HG02970 (cell line): ENCODE results near the gene SHLD2.
"Not testable (repeated sequence)": the region's sequence is repeated elsewhere in the genome, so short reads cannot be mapped to it uniquely, and the experiment has no call there.

Experiments used
- ATAC-seq: cut with Tn5 transposase; IDR thresholded peaks from one replicate; pipeline ENCODE4 v1.9.1; 2021; ENCODE audit warnings: mild to moderate bottlenecking, moderate library complexity, moderate number of reproducible peaks; ENCODE audit not compliant: unreplicated experiment, low FRiP score

The SHLD2 gene

GRCh38 chr10:87094373-87095235, at the start of gene SHLD2, which contains the start of gene GLUD1:
SHLD2 (plus strand) TSS chr10:87095206; CDS start chr10:87151355, 56,149 bp downstream.
GLUD1 (minus strand) TSS chr10:87094843; CDS start chr10:87094769, 74 bp downstream.
- ATAC-seq, result peak; percentile 62

GRCh38 chr10:87045434-87045938, 49.5 kb upstream of the SHLD2 start:
- no peak for ATAC-seq

- ATAC-seq, result no peak
Observed at GRCh38 chr10:87053111-87053510, 41.9 kb upstream of the SHLD2 start.

GRCh38 chr10:87053577-87054181, 41.3 kb upstream of the SHLD2 start:
- no peak for ATAC-seq

- ATAC-seq, result no peak
Observed at GRCh38 chr10:87054373-87055295, 40.4 kb upstream of the SHLD2 start.

- ATAC-seq, result no peak
Observed at GRCh38 chr10:87058171-87058570, 36.8 kb upstream of the SHLD2 start.

- ATAC-seq, result no peak
Observed at GRCh38 chr10:87059401-87059800, 35.6 kb upstream of the SHLD2 start.

- no peak for ATAC-seq
Observed at GRCh38 chr10:87060280-87060928, 34.6 kb upstream of the SHLD2 start.

- ATAC-seq, result no peak
Observed at GRCh38 chr10:87064651-87065050, 30.4 kb upstream of the SHLD2 start.

- no peak for ATAC-seq
Observed at GRCh38 chr10:87066178-87066577, 28.8 kb upstream of the SHLD2 start.

- ATAC-seq, result no peak
Observed at GRCh38 chr10:87066865-87067264, 28.1 kb upstream of the SHLD2 start.

GRCh38 chr10:87068281-87068680, 26.7 kb upstream of the SHLD2 start:
- ATAC-seq, result no peak

- no peak for ATAC-seq
Observed at GRCh38 chr10:87072449-87072848, 22.6 kb upstream of the SHLD2 start.

- ATAC-seq, result not testable (repeated sequence)
Observed at GRCh38 chr10:87076421-87076820, 18.6 kb upstream of the SHLD2 start.

- no peak for ATAC-seq
Observed at GRCh38 chr10:87079106-87079836, 15.7 kb upstream of the SHLD2 start.

- not testable (repeated sequence) for ATAC-seq
Observed at GRCh38 chr10:87080621-87081020, 14.4 kb upstream of the SHLD2 start.

- ATAC-seq, result not testable (repeated sequence)
Observed at GRCh38 chr10:87081574-87081973, 13.4 kb upstream of the SHLD2 start.

GRCh38 chr10:87082219-87082618, 12.8 kb upstream of the SHLD2 start:
- not testable (repeated sequence) for ATAC-seq

GRCh38 chr10:87083576-87084290, 11.3 kb upstream of the SHLD2 start:
- ATAC-seq, result not testable (repeated sequence)
